ENCODE measurements around the gene ARHGEF1.
"Not testable (repeated sequence)": the region's sequence is repeated elsewhere in the genome, so short reads cannot be mapped to it uniquely, and the experiment has no call there.

ARHGEF1 gene

DNA sequence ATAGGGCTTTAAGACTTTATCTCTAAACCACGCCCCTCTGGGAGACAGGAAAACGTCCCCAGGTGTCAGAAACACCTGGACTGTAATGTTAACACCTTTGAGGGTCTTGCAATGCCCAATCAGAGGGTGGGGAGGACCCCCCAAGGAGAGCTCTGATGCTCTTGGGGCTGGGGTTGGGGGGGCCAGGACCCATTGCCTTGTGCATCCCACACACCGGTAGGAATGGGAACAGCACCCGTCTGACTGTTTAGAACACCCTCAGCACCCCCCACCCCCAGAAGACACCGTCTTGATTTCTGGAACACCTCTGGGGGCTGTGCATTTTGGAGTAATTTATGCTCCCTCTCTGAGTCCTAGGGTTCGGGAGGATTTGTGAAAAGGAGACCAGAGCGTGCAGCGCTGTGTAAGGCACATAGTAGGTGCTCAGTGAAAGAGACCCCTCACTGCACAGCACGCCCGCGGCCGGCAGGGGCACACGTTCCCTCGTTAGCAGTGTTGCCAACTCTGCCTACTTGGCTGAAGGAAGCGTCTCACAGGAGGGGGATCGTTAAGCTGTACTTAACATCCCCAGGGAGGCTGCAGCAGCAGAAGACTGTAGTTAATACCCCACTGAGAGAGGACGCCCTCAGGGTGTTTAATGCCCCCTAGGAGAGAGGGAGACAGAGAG is 48.1 kb downstream of the ARHGEF1 start:
- DNase-seq (ENCODE audit: low read depth) = no peak

DNA sequence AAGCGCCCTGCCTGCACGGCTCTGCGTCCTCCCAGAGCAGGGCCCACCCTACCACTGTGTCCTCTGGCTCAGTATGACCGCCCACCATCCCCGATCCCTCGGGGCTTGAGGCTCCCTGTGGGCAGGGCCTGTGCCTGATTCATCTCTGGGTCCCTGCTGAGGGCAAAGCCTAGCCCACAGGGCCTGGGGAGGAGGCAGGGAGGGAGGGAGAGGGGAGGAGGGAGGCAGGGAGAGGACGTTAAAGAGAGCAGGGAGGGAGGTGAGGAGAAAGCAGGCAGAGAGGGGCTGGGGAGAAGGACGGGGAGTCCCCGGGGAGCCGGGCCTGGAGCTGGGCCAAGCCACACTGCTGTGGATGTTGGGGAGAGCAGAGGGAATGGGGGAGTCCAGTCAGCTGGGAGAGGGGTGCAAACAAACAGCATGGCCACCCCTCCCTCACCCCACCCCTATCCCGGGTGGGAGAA is 49.3 kb downstream of the ARHGEF1 start:
- no peak for DNase-seq (ENCODE audit: low read depth)

DNA sequence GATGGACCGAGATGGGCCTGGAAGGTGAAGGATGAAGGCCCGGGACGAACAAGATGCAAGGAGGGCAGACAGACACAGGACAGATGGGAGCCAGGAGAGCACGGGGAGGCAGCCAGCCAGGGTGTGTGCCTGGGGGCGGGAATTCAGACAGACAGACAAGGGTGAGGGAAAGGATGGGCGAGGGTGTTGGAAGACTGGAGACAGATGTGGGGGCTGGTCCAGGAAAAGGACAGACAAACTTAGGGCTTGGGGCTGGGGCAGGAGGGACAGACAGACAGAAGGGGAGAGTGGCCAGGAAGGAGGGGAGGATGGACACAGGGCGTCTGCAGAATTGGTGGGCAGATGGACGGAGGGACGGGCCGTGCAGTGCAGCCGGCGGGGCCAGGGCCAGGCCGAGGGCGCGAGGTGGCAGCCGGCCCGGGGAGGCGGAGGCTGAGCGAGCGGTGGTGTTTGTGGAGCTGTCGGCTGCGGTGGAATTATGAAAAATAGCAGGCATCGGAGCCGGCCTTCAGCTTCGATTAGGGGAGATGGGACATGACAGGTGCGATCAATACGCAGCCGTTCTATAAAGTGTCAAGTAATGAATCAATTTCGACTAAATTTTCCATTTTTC is 49.8 kb downstream of the ARHGEF1 start:
- DNase-seq (ENCODE audit: low read depth) = no peak

- no peak for DNase-seq (ENCODE audit: low read depth)
Measured at GRCh38 chr19:41933693-41934426, 50.9 kb downstream of the ARHGEF1 start.

DNA sequence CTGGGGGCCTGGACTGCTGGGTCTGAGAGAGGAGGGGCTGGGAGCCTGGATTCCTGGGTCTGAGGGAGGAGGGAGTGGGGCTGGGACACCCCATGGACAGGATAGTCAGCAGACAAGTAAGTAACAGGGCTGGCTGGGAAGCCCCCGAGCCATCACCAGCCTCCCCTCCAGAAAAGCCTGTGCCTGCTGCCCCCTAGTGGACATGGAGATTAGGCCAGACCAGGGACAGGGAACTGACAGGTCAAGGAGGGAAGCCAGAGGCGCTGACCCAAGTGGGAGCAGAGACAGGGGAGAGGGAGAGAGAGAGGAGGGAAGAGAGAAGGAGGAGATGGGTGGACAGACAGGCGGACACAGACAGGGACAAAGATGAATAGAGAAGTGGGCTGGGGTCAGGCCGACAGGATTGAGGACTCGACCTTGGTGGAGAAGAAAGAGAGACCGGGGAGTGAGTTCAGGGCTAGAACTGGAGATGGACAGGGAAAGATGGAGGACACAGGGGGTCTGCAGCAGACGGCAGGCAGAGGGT is 51.9 kb downstream of the ARHGEF1 start:
- no peak for DNase-seq (ENCODE audit: low read depth)

- no peak for DNase-seq (ENCODE audit: low read depth)
Measured at GRCh38 chr19:41935760-41936415, 52.9 kb downstream of the ARHGEF1 start.

DNA sequence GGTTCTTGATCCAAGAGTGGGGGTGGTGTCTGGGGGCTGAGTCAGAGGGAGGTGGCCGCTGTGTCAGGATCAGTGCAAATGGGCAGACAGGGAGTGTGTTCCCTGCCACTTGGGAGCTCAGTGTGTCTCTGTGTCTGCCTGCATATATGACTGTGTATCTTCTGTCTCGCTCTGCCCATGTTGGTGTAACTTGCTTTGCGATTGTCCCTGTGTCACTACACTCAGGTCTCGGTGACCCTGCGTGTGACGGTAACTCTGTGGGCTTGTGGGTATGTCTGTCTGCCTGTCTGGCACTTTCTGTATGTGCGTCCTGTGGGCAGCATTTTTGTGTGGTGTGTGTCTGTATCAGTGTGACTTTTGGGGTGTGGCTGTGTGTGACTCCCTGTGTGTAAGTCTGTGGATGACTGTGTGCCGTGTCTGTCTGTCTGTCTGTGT is 53.4 kb downstream of the ARHGEF1 start:
- DNase-seq (ENCODE audit: low read depth) = no peak

DNA sequence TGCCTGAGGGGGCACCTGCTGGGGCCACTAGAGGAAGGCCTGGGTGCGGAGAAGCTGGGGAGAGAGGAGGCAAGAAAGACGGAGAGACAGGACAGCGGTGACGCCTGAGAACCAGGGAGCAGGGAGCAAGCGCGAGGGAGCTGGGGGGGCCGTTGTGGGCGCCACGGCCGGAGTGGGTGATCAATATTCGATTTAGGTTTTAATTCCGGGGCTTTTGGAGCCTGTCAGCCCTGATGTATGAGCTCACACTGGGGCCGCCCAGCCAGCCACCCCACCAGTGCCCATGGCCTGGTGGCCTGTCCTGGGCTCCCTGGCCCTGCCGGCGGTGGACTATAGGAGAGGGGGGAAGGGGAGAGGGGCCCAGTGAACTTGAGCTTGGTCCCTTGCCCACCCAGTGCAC is 54.0 kb downstream of the ARHGEF1 start:
- no peak for DNase-seq (ENCODE audit: low read depth)

- no peak for DNase-seq (ENCODE audit: low read depth)
Measured at GRCh38 chr19:41937525-41938468, 54.8 kb downstream of the ARHGEF1 start.

- not testable (repeated sequence) for DNase-seq (ENCODE audit: low read depth)
Measured at GRCh38 chr19:41939209-41939608, 56.2 kb downstream of the ARHGEF1 start.

DNA sequence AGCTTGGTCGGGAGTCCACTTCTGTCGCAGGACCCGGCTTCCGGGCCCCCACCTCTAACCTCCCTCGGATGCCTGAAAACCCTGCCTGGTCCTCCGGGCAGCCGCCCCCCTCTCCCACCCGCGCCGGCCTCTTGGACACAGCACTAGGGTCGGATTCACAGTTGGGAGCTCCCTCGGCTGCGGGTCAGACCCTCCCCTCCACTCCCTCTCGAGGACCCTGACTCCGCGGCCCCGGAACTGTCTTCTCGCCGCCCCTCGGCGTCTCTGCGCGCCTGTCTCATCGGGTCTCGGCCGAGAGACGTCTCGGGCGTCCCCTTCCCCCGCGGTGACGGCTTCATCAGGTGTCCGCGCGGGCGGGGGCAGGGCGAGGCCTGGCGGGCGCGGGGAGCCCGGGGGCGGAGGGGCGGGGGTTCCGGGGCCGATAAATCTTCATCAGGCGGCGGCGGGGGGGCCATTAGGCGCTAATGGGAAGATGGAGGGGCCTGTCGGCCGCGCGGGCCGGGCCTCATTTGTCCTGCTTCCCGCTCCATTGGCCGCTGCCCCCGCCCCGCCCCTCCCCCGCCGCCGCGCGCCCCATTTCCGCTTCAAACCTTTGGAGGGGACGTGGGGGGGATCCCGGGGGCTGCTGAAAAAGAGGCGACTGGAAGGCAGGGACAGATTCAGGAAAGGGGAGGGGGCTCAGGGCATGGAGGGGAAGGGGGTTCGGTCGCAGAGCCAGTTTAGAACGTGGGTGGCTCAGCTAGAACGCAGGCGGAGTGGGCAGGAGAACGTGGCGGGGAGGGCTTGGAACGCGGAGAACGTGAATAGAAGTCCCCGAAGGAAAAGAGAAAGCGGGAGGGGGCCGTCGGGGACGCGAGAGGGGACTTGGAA is 57.1 kb downstream of the ARHGEF1 start:
- DNase-seq (ENCODE audit: low read depth) = no peak

GRCh38 chr19:41940731-41941409 is 57.9 kb downstream of the ARHGEF1 start:
- no peak for DNase-seq (ENCODE audit: low read depth)

GRCh38 chr19:41941410-41942202 is 58.6 kb downstream of the ARHGEF1 start:
- DNase-seq (ENCODE audit: low read depth) = no peak

DNA sequence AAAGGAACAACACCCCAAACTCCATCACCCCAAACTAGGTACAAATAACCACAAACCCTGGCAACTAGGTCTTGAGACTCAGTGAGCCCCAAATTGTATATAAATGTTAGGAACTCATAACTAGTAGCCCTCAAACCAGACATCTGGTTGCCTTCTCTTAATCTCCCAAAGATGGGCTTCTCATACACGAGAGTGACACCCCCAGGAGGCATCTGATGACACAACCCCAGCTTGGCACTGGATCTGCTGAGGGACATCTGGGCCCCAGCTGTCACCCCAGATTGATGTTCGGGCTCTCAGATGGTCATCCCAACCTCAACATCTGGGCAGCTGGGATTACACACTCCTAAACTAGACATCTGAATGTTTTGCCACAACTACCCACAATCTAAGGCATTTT is 61.4 kb downstream of the ARHGEF1 start:
- DNase-seq (ENCODE audit: low read depth) = no peak

GRCh38 chr19:41945135-41945766 is 62.3 kb downstream of the ARHGEF1 start:
- no peak for DNase-seq (ENCODE audit: low read depth)

DNA sequence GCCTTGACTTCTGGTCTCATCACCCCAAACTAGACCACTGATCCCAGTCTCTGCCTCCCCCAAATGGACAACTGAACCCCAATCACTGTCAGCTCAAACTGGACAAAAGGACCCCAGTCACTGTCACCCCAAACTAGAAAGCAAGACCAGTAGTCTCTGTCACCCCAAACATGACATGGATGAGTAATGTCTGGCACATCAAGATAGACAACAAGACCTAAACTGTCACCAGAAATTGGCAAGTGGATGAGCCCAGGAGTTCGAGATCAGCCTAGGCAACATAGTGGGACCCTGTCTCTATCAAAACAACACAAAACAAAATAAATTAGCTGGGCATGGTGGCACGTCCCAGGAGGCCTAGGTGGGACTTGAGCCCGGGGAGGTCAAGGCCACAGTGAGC is 64.1 kb downstream of the ARHGEF1 start:
- DNase-seq (ENCODE audit: low read depth) = no peak

GRCh38 chr19:41951686-41952172 is 68.7 kb downstream of the ARHGEF1 start:
- DNase-seq (ENCODE audit: low read depth) = peak; percentile 49

GRCh38 chr19:41955521-41955920 is 72.5 kb downstream of the ARHGEF1 start:
- DNase-seq (ENCODE audit: low read depth) = no peak

Measured in fibroblast of gingiva (primary cell).